Caco-2 (cell line): ENCODE data around the gene BLNK. TPM values are rescaled to one million over a fixed set of nuclear protein-coding genes. Genes with fewer than 3 reads are reported as not detected.

Source experiments
- BruUV-seq: library from RNA; stranded (reverse); fragments of 400-500 nt; replicated peaks from 2 replicates; lab custom pipeline; 2021; lab: Mats Ljungman, UMichigan
- CTCF ChIA-PET: fragments of 300-600 bp; sonication (Branson Sonifier 250); formaldehyde crosslinking; loops from one replicate; lab custom pipeline; 2022; ENCODE audit warnings: antibody characterized with exemption; lab: Charles Lee
- POLR2A ChIA-PET: fragments of 300-600 bp; sonication (Branson Sonifier 250); formaldehyde crosslinking; loops from one replicate; lab custom pipeline; 2022; ENCODE audit warnings: antibody characterized with exemption; lab: Charles Lee
- DNase-seq, 2 experiments: peaks; one replicate each; pipeline versions ENCODE4 v3.0.0 to v3.0.0-alpha.2; 2020 to 2022
- H3K27me3 ChIP-seq: replicated peaks from 2 replicates; pipeline ENCODE4 v1.6.0; 2011; ENCODE audit warnings: low read length; ENCODE audit not compliant: control insufficient read depth, insufficient read depth
- H3K36me3 ChIP-seq: 2 replicates; pipeline ENCODE4 v1.5.1; 2011; ENCODE audit warnings: low read length; ENCODE audit not compliant: control insufficient read depth, insufficient read depth
- H3K4me1 ChIP-seq: fragments of 250-450 bp; sonication (Bioruptor Pico); 2 replicates; pipeline ENCODE4 v1.5.1; 2020; ENCODE audit warnings: mild to moderate bottlenecking
- H3K4me3 ChIP-seq: 2 replicates; pipeline ENCODE4 v1.5.1; 2011; ENCODE audit warnings: low read depth, mild to moderate bottlenecking, control low read depth, low read length
- H3K9me3 ChIP-seq: fragments of 250-450 bp; sonication (Bioruptor Pico); 2 replicates; pipeline ENCODE4 v1.5.1; 2020; ENCODE audit warnings: mild to moderate bottlenecking, moderate library complexity
- H3K27ac Mint-ChIP-seq: one replicate; pipeline ENCODE4 v1.8.0; 2022; ENCODE audit warnings: mixed read lengths; ENCODE audit not compliant: unreplicated experiment
- H3K27me3 Mint-ChIP-seq: one replicate; pipeline ENCODE4 v1.8.0; 2022; ENCODE audit warnings: mixed read lengths; ENCODE audit not compliant: insufficient read depth, unreplicated experiment
- H3K36me3 Mint-ChIP-seq: one replicate; pipeline ENCODE4 v1.8.0; 2022; ENCODE audit warnings: mild to moderate bottlenecking, mixed read lengths; ENCODE audit not compliant: insufficient read depth, unreplicated experiment
- H3K4me1 Mint-ChIP-seq: one replicate; pipeline ENCODE4 v1.8.0; 2022; ENCODE audit warnings: low read depth, mixed read lengths; ENCODE audit not compliant: unreplicated experiment
- H3K4me3 Mint-ChIP-seq: one replicate; pipeline ENCODE4 v1.8.0; 2022; ENCODE audit warnings: mild to moderate bottlenecking, moderate library complexity, mixed read lengths; ENCODE audit not compliant: unreplicated experiment
- H3K9me3 Mint-ChIP-seq: one replicate; pipeline ENCODE4 v1.8.0; 2022; ENCODE audit warnings: mixed read lengths; ENCODE audit not compliant: unreplicated experiment
- CTCF ChIP-seq, 2 experiments: fragments of 200-600 bp in 1 of 2; IDR thresholded peaks; 1 replicate in 1 of 2; 2 replicates in 1 of 2; pipeline versions ENCODE4 v1.5.1 to v1.8.0; 2011 to 2022; ENCODE audit warnings: antibody characterized with exemption in 1 of 2, control low read depth in 1 of 2, inconsistent platforms in 1 of 2, low read depth in 1 of 2, low read length in 1 of 2, mild to moderate bottlenecking in 1 of 2, moderate library complexity in 1 of 2; ENCODE audit not compliant: insufficient read depth in 1 of 2, severe bottlenecking in 1 of 2, unreplicated experiment in 1 of 2
- intact Hi-C: fragments of 100-400 bp; cut with micrococcal nuclease; formaldehyde crosslinking; loops from one replicate; pipeline ENCODE4 v1.10.0; 2022; ENCODE audit not compliant: unreplicated experiment
- total RNA-seq: library from RNA; stranded (reverse); gene quantifications from 2 replicates; pipeline ENCODE4 v1.2.3, GENCODE V29; 2022

Gene BLNK
- total RNA-seq, 1 experiment from 2014 or later: 0.36 TPM

- Histone ChIP-seq H3K4me3 (no peak overlapping the region), H3K9me3 (no peaks in the 10 kb centered on the region), H3K4me1 (no peaks in the 10 kb centered on the region), H3K36me3 (no peaks in the 10 kb centered on the region), H3K27me3 (no peaks in the 10 kb centered on the region)
- POLR2A ChIA-PET: no interaction called here
- Mint-ChIP-seq H3K4me3 (no peak overlapping the region), H3K9me3 (no peaks in the 10 kb centered on the region), H3K36me3 (no peaks in the 10 kb centered on the region), H3K27me3 (peaks cover 3% of the 10 kb centered on the region), H3K4me1 (no peaks in the 10 kb centered on the region), H3K27ac (no peak overlapping the region)
- no TSS peak for BruUV-seq
- no peak for DNase-seq
- TF ChIP-seq CTCF (IDR thresholded peaks at IDR 0.05; ENCODE audit: insufficient read depth in 1 of 2, low read depth in 1 of 2, low read length in 1 of 2, severe bottlenecking in 1 of 2, unreplicated experiment in 1 of 2): no peak
- CTCF ChIA-PET: no interaction called here
- intact Hi-C loops: no loop called here
Observed at GRCh38 chr10:96211764-96212163, 59.6 kb downstream of the BLNK start.

- DNase-seq: no peak
- intact Hi-C loops: no loop called here
- H3K36me3 Mint-ChIP-seq: no peaks in the 10 kb centered on the region
- Histone ChIP-seq H3K4me3 (no peak overlapping the region), H3K4me1 (no peaks in the 10 kb centered on the region), H3K27me3 (no peaks in the 10 kb centered on the region), H3K9me3 (no peaks in the 10 kb centered on the region), H3K36me3 (no peaks in the 10 kb centered on the region)
- H3K9me3 Mint-ChIP-seq: no peaks in the 10 kb centered on the region
- no peaks in the 10 kb centered on the region for H3K27me3 Mint-ChIP-seq
- ChIA-PET POLR2A (no interaction called here), CTCF (no interaction called here)
- no peak overlapping the region for H3K27ac Mint-ChIP-seq
- no peak for TF ChIP-seq CTCF (IDR thresholded peaks at IDR 0.05; ENCODE audit: insufficient read depth in 1 of 2, low read depth in 1 of 2, low read length in 1 of 2, severe bottlenecking in 1 of 2, unreplicated experiment in 1 of 2)
- no peaks in the 10 kb centered on the region for H3K4me1 Mint-ChIP-seq
- H3K4me3 Mint-ChIP-seq: no peak overlapping the region
- BruUV-seq: no TSS peak
Observed at GRCh38 chr10:96208946-96209345, 62.4 kb downstream of the BLNK start.

DNA sequence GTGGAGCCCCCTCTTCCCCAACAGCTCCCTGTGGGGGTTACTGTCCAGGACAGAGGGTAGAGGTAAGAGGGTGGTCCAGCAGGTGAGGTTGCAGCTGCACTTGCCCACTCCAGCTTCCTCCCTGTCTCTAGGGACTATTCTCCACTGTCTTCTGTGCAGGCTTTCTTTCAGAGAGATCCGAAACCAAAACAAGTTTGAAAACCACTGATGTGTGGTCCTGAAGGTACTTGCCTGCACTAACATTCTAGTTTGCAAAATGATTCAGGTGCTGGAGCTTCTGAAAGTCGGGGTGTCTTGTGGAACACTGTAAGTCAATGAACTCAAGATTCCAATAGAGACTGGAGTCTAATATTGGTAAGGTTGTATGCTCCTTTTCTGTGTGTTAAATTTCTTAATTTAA, 63.1 kb downstream of the BLNK start:
- H3K27ac Mint-ChIP-seq: no peak overlapping the region
- no peaks in the 10 kb centered on the region for H3K4me1 ChIP-seq
- CTCF ChIA-PET: no interaction called here
- H3K9me3 ChIP-seq: no peaks in the 10 kb centered on the region
- BruUV-seq: no TSS peak
- H3K27me3 Mint-ChIP-seq: no peaks in the 10 kb centered on the region
- no peaks in the 10 kb centered on the region for H3K27me3 ChIP-seq
- no peaks in the 10 kb centered on the region for H3K36me3 Mint-ChIP-seq
- POLR2A ChIA-PET: no interaction called here
- H3K36me3 ChIP-seq: no peaks in the 10 kb centered on the region
- H3K4me3 ChIP-seq: no peak overlapping the region
- intact Hi-C loops: no loop called here
- no peak for DNase-seq
- no peaks in the 10 kb centered on the region for H3K4me1 Mint-ChIP-seq
- no peaks in the 10 kb centered on the region for H3K9me3 Mint-ChIP-seq
- H3K4me3 Mint-ChIP-seq: no peak overlapping the region
- TF ChIP-seq CTCF (IDR thresholded peaks at IDR 0.05; ENCODE audit: insufficient read depth in 1 of 2, low read depth in 1 of 2, low read length in 1 of 2, severe bottlenecking in 1 of 2, unreplicated experiment in 1 of 2): no peak
